GM15510 (cell line): Measurements from ENCODE around the gene PPM1A.
A peak's percentile ranks its signal among the peaks of the same experiment; 100 is the strongest.

Experiments used
- POLR2A ChIP-seq: IDR thresholded peaks from 3 replicates; pipeline ENCODE4 v1.6.1; 2011; ENCODE audit warnings: borderline replicate concordance; ENCODE audit not compliant: insufficient read length; ENCODE audit errors: extremely low read depth

PPM1A gene

DNA sequence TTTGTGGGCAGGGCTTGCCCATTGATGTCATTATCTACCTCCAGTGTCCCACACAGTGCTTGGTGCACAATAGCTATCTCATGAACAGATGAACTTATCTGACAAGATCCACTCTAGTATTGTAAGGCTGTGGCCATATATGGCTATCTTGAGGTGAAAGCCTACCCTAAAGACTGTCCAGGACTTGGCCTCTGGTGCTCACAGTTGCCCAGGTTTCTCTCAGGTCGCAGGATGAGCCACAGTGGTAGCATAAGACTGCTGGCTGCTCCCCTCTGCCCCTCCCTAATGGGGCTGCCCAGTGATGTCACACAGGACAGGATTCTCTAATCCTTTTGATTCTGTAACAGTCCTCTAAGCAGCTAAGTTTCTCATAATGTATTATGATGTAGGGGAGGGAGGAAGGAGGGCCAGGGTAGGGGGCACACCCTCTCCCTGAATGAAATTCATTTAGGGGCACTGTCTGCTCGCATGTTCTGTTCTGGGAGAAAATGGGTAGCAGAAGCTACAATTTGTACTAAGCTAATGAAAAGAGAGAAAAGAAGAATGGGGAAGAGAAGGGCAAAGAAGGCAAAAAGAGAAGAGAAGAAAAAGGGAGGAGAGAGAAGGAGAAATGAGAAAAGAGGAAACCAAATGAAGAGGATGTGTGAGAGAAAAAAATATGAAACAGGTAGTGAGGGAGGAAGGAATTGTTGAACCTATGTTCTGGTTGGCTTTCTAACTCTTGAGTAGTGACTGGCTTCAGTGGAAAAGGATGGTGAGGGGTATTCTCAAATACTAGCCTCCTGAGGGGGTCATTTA is 3.4 kb upstream of the PPM1A start:
- no peak for TF ChIP-seq POLR2A

DNA sequence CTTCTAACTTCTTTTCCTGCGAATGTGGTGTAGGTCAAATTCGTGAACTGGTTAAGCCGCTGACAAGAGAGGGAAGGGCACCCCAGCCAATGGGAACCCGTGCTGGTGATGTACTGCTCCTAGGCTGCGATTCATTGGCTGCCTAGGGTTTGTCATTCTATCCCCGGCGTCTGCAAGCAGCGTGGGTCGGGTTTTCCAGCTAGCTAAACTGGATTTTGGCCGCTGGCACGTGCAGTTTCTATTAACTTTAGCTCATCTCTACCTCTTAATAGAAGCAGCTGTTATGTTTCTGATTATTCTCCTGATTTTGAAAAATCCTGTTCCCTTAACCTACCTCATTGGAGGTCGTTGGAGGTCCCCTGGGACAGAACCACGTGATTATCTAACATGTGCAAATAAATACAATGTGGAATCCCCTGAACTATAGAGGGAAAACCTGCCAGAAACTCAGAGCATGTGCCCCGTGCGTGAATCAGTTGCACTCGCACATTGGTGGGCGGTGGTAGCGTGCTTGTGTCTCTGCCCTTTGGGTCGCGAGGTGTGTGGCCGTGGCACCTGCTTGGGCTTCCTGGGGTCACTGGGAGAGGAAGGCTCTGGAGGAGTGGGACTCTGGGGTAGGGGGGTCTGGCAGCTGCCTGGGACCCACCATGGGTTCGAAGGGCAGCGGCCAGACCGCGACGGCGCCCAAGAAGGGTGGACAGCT is 876 bp upstream of the PPM1A start:
- TF ChIP-seq POLR2A = peak; percentile 50

DNA sequence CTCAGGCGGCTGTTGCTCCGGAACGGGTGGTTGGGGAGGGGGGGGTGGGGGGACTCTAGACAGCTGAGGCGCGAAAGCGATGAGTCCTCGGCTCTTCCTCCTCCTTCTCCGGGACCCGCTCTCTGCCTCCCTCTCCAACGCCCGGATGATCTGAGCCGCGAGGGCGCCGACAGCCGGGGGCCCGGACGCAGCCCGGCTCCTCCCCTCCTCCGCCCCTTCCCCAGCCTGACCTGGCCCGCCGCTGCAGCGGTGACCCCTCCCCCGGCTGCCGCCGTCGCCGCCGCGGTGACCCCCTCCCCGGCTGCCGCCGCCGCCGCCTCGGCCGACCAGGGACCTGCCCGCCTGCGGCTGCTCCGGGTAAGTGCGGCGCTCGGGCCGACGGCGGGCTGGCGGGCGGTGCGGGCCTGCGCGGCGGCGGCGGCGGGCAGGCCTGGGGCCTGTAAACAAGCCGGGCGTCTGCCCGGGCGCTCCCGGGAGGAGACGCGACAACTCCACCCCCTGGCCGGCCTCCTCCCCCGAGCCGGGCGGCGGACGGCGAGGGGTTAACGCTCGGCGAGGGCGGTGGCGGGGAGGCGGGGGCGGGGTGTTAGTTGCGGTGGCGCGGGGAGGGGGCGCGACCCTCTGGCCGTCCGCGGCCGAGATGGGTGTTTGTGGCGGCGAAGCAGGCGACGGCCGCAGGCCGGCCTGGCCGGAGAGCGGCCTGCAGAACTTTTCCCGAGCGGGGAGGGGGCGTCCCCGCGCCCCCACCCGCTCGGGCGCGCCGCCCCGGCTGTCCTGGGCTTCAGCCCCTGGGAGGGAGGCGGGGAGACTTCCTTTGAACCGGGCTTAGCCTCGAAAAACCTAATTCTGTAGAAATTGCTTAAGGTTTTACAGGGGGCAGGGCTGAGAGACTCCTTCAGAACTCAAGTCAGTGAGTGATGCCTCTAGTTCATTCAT is 568 bp downstream of the PPM1A start:
- no peak for TF ChIP-seq POLR2A

DNA sequence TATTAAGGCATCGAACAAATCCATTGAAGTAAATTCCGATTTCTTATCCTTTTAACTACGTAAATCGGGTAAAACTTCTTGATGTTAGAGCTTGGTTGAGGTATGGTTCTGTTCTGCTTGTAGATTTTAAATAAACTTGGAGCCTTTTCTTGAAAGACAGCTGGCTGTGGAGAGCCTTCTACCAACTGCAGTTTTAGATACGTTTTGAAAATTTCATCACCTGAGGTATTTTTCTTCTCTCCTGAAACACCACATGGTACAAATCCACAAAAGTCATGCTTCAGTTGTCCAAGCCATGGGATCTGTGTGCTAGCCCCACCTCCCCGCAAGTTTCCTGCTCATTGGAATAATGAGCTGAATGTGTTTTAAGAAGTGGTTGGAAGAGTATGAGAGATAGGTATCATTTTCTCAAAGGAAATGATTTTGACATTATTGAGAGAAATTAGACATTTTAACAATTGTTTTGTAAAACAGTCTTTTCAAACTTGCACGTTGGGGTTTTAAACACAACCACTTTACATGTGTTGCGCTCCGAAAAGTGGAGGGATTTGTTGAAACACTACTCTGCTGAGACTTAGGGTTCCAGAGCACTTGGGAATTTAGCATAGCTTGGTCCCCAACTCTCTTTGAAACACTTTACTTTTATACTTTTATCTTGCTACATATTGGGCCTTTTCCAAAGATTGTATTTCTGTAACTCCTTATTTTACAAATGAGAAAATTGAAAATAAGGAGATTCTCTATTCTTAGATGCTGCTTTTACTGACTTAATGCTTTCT is 1.4 kb downstream of the PPM1A start:
- no peak for TF ChIP-seq POLR2A

DNA sequence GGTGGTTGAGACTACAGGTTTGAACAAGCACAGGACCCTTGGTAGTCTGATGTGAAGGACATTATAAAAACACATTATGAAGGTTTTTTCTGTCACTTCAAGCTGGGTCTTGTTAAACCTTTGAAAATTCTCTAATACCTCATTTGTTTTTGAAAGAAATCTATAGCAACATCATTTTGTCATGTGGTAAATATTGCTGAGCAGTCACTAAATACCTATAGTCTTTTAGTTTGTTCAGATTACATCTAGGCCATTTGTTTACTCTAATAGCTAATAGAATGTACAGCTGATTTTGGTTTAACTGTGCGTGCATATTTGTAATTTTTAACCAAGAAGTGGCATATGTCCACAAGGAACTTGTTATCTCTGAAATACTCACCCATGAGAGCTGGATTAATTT is 2.9 kb downstream of the PPM1A start:
- TF ChIP-seq POLR2A = no peak

DNA sequence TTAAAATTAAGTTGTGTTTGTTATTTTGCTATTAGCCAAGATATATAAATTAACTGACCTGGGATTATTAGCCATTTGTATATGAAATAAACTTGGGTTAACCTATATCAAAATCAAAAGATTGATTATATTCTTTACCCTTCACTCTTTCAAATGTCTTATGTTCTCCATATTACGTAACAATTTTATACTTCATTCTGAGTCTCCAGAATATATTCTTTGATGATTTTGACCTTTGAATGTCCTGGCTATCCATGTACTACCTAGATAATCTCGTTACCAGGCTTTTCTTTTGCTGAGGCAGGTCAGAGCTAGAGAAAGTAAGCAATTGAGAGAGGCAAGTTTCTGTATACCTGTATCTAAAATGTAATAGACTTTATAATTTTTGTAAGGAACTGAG is 3.6 kb downstream of the PPM1A start:
- TF ChIP-seq POLR2A = no peak

DNA sequence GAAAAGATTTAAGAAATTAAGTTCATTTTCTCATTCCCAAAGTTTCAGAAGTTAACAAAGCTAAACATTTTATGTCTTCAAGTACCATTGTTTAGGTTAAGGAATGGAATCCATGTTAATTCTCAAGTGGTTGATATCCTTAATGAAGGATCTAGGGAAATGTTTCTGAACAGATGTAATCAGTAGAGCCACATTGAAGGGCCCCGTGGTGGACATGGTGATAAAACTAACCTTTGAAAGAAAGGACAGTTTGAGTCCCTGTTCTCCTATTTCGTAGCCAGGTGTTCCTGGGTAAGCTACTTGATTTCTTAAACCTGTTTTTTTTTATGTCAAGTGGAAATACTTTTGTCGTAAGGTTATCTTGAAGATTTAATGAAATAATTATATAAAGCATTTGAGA is 4.6 kb downstream of the PPM1A start:
- no peak for TF ChIP-seq POLR2A

DNA sequence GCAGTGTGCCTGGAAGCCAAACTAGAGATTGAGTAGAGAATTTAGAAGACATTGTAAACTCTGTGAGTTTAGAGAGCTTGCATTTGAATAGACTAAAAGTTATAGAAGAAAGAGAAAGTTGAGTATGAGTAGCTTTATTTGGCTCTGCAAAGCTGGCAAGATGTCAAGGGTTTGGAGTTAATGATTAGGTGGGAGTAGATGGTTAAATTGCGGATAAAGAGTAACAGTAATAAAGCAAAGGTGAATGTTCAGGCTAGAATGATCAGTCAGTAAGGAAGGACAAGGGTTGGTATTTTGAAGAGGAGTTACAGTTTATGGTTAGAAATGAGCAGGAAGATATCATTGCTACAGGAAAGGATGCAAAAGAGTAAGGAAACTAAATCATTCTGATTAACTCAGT is 5.2 kb downstream of the PPM1A start:
- no peak for TF ChIP-seq POLR2A

DNA sequence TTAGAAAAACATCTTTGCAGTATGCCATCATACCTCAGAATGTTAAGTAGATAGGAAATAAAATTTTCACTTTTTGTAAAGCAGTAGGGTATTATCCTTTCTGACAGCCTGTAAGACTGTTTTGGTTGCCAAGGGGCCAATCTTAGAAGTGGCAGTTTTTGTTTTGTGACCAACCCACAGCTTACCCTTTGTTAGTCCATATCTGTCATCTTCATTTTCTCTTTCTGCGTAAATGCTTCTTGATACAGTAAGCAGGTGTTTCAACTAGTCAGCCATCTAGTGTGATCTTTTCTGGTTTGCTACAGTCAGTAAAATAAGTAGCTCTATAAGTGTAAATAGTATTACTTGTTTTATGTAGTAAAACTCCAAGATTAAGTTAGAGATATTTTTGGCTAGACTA is 8.8 kb downstream of the PPM1A start:
- TF ChIP-seq POLR2A = no peak

DNA sequence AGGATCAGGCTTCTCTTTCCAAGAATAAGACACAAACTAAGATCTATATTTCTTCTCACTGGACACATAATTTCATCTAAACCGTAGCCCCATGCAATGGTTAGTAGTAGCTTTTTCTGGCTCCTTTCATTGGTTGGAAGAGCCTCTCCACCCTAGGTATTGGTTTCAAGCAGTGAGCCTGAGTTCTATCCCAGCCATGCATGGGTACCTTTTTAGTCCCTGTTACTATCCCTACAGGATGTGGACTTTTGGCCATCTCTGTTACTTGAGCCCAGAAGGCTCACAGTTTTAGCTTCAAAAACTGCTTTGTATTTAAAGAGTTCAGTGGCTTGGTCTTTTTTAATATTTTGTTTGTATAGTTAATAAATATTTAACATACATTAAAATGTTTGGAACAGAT is 16.1 kb downstream of the PPM1A start:
- no peak for TF ChIP-seq POLR2A

DNA sequence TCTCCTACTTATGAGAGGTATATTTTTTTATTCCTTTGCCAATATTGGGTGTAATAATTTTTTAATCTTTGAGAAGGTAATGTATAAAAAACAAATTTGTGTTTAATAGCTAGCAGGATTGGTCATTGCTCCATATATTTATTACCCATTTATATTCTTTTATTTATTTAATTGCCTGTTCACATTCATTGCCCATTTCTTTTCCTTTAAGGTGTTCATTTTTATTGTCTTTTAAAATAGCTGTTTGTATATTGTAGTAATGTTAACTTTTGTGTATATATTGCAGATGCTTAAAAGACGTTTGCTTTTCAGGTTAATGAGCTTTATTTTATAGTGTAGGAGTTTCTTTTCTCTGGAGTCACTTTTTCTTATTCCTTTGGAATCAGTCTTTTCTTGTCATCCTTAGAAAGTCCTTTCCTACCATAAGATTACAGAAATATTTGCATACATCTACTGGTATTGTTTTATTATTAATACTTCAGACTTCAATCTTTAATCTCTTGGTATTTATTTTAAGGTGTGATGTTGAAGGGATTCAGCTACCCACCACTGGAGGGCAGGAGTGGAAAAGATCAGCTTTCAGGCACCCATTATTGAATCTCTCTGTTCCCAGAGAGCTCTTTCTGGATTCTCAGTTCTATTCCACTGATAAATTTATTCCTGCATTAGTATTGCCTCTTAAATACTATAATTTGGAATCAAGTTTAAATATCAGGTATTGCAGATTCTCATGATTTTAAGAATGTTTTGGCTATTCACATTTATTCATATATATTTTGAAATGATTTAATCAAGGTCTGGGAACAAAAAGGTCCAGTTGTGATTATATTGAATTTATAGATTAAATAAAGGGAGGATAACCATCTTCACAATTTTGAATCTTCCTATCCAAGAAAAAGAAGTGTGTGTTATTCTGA is 17.3 kb downstream of the PPM1A start:
- TF ChIP-seq POLR2A = no peak

DNA sequence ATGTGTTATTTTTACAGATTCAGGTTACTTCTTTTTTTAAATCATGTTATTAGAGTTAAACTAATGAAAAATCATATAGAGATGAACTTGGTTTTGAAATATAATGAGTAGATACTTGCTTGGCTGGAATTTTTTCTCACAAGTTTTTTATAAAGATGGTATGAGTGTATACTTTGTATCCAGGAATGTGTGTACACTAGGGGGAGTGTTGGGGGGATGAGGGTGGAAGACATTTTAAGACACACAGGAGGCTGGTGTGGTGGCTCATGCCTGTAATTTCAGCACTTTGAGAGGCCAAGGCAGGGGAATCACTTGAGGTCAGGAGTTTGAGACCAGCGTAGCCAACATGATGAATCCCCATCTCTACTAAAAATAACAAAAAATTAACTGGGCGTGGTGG is 23.2 kb downstream of the PPM1A start:
- no peak for TF ChIP-seq POLR2A

DNA sequence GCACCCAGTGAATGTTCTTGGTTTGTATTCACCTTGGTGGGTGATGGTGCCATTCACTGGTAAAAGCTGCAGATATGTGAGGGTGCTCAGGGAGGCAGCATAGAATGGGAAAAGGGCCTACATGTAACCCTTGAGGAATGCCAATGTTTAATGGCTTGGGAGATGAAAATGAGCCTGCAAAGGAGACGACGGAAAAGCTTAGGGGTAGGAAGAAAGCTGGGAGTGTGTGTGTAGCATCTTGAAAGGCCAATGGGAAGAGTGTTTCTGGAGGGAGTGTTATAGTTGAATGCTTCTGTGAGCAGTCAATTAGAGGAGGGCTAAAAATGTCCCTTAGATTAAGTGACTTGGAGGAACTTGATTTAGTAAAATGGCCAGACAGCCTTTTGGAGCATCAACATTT is 24.9 kb downstream of the PPM1A start:
- TF ChIP-seq POLR2A = no peak
